Transverse colon (tissue), 4 donors: ENCODE measurements around the gene AFG1L. TPM values are rescaled to one million over a fixed set of nuclear protein-coding genes. Genes with fewer than 3 reads are reported as not detected.
A peak's percentile ranks its signal among the peaks of the same experiment; 100 is the strongest.

ENCODE experiments used
- DNase-seq: peaks from one replicate; pipeline ENCODE4 v3.0.0-alpha.2; 2019
- H3K27ac ChIP-seq, 4 donors: fragments of 200-600 bp; sonication (generic); 2 replicates each; pipeline ENCODE4 v1.5.1; 2016 to 2018; ENCODE audit warnings: inconsistent platforms in 4 of 4
- H3K27me3 ChIP-seq: fragments of 200-600 bp; sonication (generic); 2 replicates; pipeline ENCODE4 v1.5.1; 2017; ENCODE audit warnings: inconsistent platforms
- H3K36me3 ChIP-seq, 4 donors: fragments of 200-600 bp; sonication (generic); 2 replicates each; pipeline ENCODE4 v1.5.1; 2017 to 2019; ENCODE audit warnings: inconsistent platforms in 4 of 4
- H3K4me1 ChIP-seq, 4 donors: fragments of 200-600 bp; sonication (generic); 2 replicates each; pipeline ENCODE4 v1.5.1; 2017 to 2020; ENCODE audit warnings: inconsistent platforms in 4 of 4
- H3K4me3 ChIP-seq, 4 donors: fragments of 200-600 bp; sonication (generic); 1 replicate in 1 of 4; 2 replicates in 3 of 4; pipeline versions ENCODE4 v1.5.1 to v1.6.1; 2017 to 2019; ENCODE audit warnings: inconsistent platforms in 4 of 4
- H3K9me3 ChIP-seq, 2 donors: fragments of 200-600 bp; sonication (generic); 2 replicates each; pipeline ENCODE4 v1.5.1; 2017 to 2019; ENCODE audit warnings: inconsistent platforms in 2 of 2
- CTCF ChIP-seq, 5 experiments: fragments of 200-600 bp in 3 of 5; fragments of 450-650 bp in 2 of 5; sonication (generic) in 3 of 5; IDR thresholded peaks; 1 replicate in 2 of 5; 2 replicates in 3 of 5; pipeline ENCODE4 v1.5.1; 2016 to 2017; ENCODE audit warnings: antibody characterized with exemption in 5 of 5, inconsistent platforms in 3 of 5, mild to moderate bottlenecking in 2 of 5, moderate library complexity in 1 of 5
- EP300 ChIP-seq: sonication (generic); formaldehyde crosslinking; IDR thresholded peaks from one replicate; pipeline ENCODE4 v1.6.1; 2017; ENCODE audit warnings: antibody characterized with exemption, low read depth
- POLR2A ChIP-seq: fragments of 450-650 bp; IDR thresholded peaks from one replicate; pipeline ENCODE4 v1.6.1; 2016; ENCODE audit warnings: antibody characterized with exemption, mild to moderate bottlenecking, moderate library complexity
- POLR2AphosphoS5 ChIP-seq, 3 donors: sonication (generic); formaldehyde crosslinking; IDR thresholded peaks; one replicate each; pipeline ENCODE4 v1.6.1; 2016; ENCODE audit warnings: antibody characterized with exemption in 3 of 3
- WGBS, 2 donors: methylation state at CpG; one replicate each; pipeline ENCODE4 v1.1.5; 2018; ENCODE audit warnings: low coverage in 1 of 2; 5-methylcytosine and 5-hydroxymethylcytosine counted together
- in situ Hi-C, 4 donors: fragments of 200-750 bp; cut with MboI; loops; one replicate each; pipeline versions ENCODE4 v1.15.0 to v1.15.1; 2017; ENCODE audit warnings: low sequenced_read_pairs in 3 of 4, low pct_ligation_motif_present in 1 of 4, low pct_unique_long_range_greater_than_20kb in 1 of 4
- intact Hi-C: fragments of 100-400 bp; cut with DNase I; formaldehyde crosslinking; loops from one replicate; pipeline ENCODE4 v1.15.1; 2023; ENCODE audit warnings: low total_unique reads
- total RNA-seq, 4 donors: library from RNA; depleted of rRNA; stranded (reverse); fragments of >200 nt; gene quantifications; one replicate each; pipeline ENCODE4 v1.1.0, GENCODE V29; 2016

Gene AFG1L
- total RNA-seq, 4 donors from 2014 or later: 2.2 to 22.5 (median 5.5) TPM

GRCh38 chr6:108254433-108255410 is 40.1 kb upstream of the AFG1L start:
- no peaks in the 10 kb centered on the region for H3K36me3 ChIP-seq
- H3K4me3 ChIP-seq: no peak overlapping the region
- WGBS, 2 donors: 100% methylated on average over 4 of the region's 4 CpGs; no CpG with 5 or more reads in 1 of the 2 donors
- no peak for DNase-seq
- in situ Hi-C loops: no loop called here
- H3K27ac ChIP-seq: no peak overlapping the region
- H3K27me3 ChIP-seq: no peaks in the 10 kb centered on the region
- intact Hi-C loops: no loop called here
- TF ChIP-seq POLR2AphosphoS5 (IDR thresholded peaks at IDR 0.05): no peak
- no peak for TF ChIP-seq EP300
- TF ChIP-seq CTCF (IDR thresholded peaks at IDR 0.05): no peak
- no peak for TF ChIP-seq POLR2A
- H3K4me1 ChIP-seq: peaks cover 0 to 66% (median 26%) of the 10 kb centered on the region in 4 donors
- no peaks in the 10 kb centered on the region for H3K9me3 ChIP-seq

- TF ChIP-seq POLR2A (no peak), EP300 (no peak), POLR2AphosphoS5 (IDR thresholded peaks at IDR 0.05) (no peak), CTCF (IDR thresholded peaks at IDR 0.05) (no peak)
- intact Hi-C loops (loop anchor here (5.0 kb wide), 1 partner anchor 37 kb away; the partner anchor contains the start of gene AFG1L), in situ Hi-C loops (no loop called here)
- Histone ChIP-seq H3K27me3 (no peaks in the 10 kb centered on the region), H3K4me3 (peak overlapping the region; percentile 60 to 99 (median 77)), H3K27ac (peak overlapping the region; percentile 91 to 96 (median 94)), H3K9me3 (no peaks in the 10 kb centered on the region), H3K36me3 (no peaks in the 10 kb centered on the region), H3K4me1 (peaks cover 0 to 45% (median 17%) of the 10 kb centered on the region in 4 donors)
- WGBS, 2 donors: 0 to 1% methylated on average over 3 to 22 of the region's 29 CpGs
- DNase-seq: peak; percentile 46
Measured at GRCh38 chr6:108260126-108260808, 34.6 kb upstream of the AFG1L start.

GRCh38 chr6:108260809-108261569 is 33.9 kb upstream of the AFG1L start, which contains the start of gene SNX3:
SNX3 (minus strand) TSS chr6:108261040; CDS start chr6:108260921, 119 bp downstream.
- peak within 1 kb of the TSS; percentile 60 to 99 (median 77) for H3K4me3 ChIP-seq
- no peaks in the 10 kb centered on the region for H3K9me3 ChIP-seq
- peak within 1 kb of the TSS; percentile 91 to 96 (median 94) for H3K27ac ChIP-seq
- H3K27me3 ChIP-seq: no peaks in the 10 kb centered on the region
- peak; percentile 81 for TF ChIP-seq POLR2A
- no peak for TF ChIP-seq EP300
- TF ChIP-seq CTCF (IDR thresholded peaks at IDR 0.05): no peak
- TF ChIP-seq POLR2AphosphoS5 (IDR thresholded peaks at IDR 0.05): peak; percentile 78 to 89 (median 89)
- peak; percentile 98 for DNase-seq
- no peaks in the 10 kb centered on the region for H3K36me3 ChIP-seq
- intact Hi-C loops (loop anchor here (5.0 kb wide), 1 partner anchor 36 kb away; the partner anchor contains the start of gene AFG1L), in situ Hi-C loops (no loop called here)
- peaks cover 0 to 43% (median 17%) of the 10 kb centered on the region in 4 donors for H3K4me1 ChIP-seq
- 0% methylated on average over 62 of the region's 83 CpGs; no CpG with 5 or more reads in 1 of the 2 donors for WGBS, 2 donors
